GM19455 (cell line): ENCODE measurements around the gene HIPK2.

ENCODE experiments used
- ATAC-seq: cut with Tn5 transposase; IDR thresholded peaks from one replicate; pipeline ENCODE4 v1.9.1; 2021; ENCODE audit not compliant: unreplicated experiment

HIPK2 gene

DNA sequence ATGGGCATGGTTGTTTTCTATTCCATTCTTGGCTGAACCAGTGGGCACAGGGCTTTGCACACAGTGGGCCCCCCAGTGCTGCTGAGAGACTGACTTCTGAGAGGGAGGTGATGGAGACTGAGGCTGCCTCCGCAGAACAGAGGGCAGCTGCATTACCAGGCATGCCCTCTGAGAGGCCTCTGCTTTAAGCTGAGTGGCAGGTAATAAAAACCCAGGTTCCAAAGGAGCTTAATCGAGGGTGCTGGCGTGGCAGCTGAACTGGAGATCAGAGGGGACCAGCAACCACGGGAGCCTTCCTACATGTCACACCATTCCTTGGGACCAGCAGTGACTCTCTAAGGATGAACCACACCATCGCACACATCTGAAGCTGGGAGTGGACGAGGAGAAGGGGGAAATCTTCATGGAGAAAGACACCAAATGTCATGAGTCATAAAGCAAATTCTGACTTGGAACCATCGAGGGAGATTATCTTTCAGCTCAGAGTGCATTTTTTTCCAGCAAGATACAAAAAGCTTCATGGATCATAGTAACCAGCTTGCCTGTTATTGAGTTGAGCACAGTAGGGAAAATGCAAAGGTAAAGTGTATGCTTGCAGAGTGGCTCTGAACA lies 24.6 kb downstream of the HIPK2 start:
- ATAC-seq, result no peak

DNA sequence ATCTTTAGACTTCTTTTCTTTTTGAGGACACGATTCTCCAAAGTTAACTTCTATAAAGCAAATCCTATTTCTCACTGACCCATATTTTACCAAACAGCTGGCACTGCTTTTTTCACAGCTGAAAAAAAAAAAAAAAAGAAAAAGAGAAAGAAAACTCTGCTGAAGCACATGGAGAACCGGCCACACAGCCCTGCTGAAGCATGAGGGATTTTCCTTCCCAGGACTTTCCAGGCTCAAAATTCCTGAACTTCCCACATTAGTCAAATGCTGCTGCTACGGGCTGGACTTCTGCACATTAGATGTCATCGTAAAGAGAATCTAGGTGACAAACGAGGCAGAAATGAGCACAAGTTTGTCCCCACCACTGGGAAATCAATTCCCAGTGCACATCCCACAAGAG lies 25.2 kb downstream of the HIPK2 start:
- ATAC-seq, result no peak

DNA sequence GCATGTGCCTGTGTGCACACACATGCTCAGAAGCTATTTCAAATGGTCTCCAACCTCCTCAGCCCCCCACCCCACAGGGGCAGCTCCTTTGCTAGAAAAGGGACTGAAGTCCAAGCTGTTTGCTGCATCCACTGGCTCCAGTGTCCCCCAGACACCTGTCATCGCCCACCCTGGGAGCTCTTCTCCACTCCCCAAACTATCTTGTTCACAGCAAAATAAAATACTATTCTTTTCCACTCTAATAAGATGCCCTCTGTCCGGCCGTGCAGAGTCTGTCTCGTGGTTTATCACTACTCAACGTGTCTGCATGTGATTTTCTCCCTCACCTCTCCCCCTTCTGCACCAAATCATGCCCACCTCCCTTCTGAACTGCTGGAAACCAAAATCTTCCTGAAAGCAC lies 25.6 kb downstream of the HIPK2 start:
- ATAC-seq, result no peak

DNA sequence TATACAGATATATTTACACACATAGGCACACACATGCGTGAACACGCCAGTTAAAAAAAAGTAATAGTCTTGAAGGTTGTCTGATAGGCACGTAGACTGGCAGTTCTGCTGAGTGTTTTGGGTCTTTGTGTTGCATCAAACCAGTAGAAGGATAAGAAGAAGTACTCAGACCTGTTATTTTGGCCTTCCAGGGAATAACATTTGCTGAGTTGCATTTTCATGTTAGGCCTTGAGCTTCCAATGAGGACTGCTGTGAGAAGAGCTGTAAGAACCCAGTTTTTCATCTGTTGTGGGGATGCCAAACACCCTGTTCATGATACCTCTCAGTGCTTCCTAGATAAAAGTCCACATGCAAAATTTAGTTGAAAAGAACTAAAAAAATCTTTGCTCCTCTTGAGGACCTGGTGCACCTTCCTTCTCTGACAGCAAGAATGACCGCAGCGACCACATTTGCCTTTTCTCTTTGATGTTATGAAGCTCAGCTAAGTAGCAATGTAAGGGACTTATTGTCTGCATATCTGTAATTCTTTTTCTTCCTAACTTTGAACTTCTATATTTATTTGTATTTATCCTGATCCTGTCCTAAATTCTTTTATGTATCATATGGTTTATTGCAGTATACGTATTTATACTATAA lies 27.2 kb downstream of the HIPK2 start:
- ATAC-seq, result no peak

DNA sequence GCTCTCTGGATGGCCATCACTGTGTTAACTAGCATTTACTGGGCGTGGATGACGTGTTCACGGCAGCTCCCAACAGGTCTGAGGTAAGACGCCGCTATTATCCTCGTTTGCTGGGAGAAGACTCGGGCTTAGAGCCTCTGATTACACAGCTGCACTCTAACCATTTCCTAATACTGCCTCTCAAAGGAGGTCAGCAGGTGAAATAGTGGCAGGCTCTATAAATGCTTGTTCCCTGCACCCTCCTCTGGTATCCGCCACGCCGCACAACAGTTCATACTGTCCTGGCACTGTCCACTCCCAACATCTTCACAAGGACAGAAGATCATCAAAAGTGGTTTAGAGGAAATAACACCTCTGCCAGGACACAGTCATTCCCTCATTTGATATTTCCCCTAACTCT lies 28.3 kb downstream of the HIPK2 start:
- ATAC-seq, result no peak

DNA sequence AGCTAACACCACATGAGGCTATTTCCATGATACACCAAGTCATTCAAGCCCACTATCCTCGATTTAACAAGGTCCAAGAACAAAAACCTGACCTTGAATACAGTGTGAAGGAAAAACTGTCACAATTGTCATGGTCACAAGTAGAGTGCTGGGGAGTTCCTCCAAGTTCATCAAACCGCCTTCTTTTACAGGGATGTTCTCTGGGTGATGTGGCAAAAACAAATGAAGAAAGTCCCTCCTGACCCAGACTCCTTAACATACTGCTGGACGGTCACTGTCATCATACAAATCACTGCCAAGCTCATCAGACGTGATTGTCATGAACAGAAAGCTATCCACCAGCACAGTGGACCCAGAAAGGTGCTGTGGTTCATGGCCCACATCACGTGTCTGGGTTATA lies 28.9 kb downstream of the HIPK2 start:
- no peak for ATAC-seq

DNA sequence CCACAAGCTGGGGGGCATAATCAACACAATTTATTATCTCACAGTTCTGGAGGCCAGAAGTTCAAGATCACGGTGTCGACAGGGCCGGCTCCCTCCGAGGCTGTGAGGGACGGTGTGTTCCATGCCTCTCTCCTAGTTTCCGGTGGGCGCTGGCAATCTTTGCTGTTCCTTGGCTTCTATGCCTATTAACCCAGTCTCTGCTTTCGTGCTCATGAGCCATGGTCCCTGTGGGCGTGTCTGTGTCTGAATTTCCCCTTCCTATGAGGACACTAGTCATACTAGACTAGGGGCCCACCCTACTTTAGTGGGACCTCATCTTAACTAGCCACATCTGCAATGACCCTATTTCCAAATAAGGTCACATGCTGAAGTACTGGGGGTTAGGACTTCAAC lies 29.4 kb downstream of the HIPK2 start:
- no peak for ATAC-seq

DNA sequence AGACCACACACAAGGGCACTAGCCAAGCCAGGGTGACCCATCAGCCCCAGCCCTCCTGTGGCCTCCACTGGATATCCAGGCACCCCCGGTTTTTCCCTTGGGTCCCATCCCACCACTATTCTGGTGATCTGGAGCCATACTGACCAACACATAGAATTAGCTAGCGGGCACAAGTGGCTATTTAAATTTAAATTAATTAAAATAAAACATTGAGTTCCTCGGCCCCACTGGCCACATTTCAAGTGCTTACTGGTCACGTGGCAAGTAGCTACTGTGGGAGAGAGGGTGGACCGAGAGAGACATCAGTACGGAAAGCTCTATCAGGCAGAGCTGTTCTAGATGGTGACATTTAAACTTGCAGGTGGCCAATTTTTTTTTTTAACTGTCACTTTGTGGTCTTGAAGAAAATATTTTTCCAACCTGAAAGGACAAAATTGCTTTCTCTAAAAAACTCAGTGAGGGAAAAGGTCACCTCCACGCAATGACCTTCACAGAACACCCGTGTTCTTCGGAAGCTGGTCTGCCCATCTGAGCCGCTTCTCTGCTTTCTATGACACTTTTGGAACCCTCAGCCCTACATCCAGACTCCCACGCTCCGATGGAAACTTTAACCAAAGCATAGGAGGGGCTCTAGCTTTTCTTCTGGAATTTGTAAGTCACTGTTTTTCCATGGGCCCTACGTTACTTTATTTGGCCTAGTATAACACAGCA lies 30.0 kb downstream of the HIPK2 start:
- no peak for ATAC-seq

DNA sequence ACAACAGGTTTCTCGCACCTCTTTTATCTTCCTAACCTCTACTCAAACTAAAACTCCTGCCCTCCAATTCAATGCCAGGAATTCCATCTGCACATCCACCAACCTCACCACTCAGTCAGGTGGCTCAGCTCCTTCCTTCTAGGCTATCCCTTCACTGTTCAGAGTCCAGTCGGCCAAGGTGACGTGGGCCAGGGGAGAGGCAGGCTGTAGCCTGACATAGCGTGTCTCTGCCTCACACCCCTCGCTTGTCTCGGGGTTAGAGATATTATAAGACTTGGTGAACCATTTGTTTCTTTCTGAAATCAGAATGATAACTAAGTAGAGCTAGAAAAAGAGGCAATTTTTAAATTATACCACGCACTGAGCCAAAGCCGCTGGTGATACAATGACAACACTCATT lies 31.1 kb downstream of the HIPK2 start:
- no peak for ATAC-seq

DNA sequence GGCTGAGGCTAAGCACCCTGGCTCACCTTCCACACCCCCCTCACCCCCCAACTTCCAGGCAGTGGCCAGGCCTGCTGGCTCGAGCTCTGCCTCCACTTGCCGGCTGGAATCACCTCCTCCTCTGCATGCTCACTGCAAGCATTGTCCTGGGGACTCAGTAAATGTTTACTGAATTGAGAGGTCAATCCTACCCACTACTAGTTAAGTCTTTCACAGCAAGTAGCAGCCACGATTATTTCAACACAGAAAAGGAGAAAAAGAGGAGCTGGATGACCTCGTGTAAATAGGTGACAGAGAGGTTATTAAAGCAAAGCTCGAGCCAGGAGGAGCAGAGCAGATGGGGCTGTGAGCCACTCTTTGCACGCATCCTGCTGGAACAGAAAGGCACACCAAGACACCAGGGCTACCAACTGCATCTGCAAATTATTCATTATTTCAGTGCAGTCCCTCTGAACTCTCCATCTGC lies 32.1 kb downstream of the HIPK2 start:
- no peak for ATAC-seq

DNA sequence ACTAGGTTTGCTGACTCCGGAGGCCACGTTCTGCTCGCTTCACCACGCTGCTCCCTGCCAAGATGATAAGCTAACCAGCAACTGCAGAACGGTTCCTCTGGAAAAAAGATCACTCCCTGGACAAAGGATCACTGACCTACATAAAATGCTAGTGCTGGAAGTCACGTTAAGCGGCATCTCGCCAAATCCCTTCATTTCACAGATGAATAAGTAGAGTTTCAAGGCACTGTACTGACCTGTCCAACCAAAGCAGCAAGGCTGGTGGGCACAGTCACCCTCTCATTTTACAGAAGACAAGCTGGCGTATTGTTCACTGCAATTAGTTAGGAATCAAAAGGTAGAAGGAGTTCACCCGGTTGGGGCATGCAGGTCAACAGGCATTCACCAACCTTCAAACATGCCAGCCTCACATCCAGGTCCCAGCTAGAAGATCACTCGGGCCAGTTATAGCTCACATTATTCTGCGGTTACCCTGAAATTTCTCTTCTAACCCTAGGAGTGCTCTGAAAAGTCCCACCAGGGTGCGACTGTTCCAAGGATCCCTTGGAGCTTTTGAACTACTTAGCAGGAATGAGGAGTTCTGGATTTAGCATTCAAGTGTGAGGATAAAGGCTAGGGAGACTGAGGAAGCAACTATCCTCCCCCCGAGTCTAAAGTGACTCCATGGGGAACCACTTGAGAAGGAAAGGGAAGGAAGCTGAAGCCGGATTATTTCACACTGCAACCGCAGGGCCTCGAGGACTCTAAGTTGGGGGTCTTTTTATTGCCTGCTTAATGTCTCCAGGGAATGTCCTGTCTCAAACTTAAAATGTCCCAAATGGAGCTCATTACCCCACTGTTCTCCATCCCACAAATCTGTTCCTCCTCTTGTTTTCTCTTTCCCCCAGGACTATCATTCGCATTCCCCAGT lies 32.8 kb downstream of the HIPK2 start:
- no peak for ATAC-seq

DNA sequence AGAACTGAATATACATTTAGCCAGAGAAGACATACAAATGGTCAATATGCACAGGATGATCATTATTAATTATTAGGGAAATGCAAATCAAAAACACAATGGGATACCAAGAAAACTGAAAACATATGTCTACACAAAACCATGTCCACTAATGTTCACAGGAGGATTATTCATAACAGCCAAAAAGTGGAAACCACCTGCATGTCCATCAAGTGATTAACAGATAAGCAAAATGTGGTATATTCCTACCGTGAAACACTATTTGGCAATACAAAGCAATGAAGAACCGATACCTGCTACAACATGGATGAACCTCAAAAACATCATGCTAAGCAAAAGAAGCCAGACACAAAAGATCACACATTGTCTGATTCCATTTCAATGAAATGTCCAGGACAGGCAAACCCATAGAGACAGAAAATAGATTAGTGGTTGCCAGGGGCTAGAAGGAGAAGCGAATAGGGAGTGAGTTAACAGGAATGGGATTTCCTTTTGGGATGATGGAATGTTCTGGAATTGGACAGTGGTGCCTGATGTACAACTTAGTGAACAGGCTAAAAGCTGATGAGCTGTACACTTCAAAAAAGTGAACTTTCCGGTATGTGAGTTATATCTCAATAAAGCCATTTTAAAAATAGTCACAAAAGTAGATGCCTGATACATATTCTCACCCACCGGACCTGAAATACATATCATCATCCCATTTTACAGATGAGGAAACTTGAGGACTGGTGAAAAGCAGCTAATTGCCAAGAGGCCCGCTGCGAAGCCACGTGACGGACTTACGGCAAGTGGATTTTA lies 33.6 kb downstream of the HIPK2 start:
- no peak for ATAC-seq

DNA sequence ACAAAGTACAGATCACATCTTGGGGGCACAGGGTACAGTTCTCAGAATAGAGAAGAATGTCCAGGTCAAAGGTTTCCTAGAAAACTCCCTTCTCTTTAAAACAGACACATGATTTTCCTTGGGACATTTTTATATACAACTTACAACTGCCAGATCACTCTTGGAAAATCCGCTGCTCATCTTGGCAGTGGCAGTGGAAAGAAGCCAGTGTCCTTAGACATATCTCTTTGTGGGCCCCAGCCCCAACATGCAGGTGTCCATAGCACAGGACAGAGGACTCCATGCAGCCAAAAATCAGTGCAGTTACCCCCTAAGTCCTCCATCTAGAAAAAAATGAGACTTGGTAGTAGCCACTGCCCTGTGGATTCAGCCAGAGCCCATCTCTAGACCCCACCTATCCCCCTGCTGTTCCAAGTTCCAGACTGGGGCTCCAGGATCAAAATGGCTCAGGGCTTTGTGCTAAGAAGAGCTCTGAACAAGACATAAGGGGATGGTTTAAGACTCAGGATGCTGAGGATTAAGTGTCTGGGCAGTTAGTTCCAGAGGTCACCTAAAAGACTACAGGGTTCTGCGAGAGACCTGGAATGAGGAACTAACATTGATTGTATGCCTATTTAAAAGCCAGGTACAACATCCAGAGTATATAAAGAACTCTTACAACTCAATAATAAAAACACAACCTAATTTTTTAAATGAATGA lies 34.4 kb downstream of the HIPK2 start:
- ATAC-seq, result no peak

DNA sequence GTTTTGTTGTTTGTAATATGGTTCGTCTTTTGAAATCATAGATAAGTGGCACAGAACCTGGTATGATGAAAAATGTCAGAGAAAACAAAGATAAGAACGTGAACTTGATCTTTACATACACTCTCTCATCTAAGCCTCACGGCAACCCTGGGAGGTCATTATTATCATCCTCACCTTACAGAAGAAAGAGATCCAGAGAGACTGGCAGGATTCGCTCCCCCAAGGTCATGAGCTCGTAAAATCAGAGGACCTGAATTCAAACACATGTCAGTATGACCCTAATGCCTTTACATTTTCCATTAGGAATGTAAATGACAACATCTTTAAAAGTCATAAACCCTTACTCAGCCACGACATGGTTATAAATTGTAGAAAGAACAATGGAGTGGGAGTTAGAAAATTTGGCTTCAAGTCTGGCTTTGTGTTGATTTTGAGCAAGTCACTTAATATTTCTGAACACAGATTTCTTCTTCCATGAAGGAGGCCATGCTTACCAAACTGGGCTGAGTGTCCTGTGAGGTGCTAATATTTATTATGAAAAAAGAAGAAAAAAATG lies 35.9 kb downstream of the HIPK2 start:
- ATAC-seq, result no peak

DNA sequence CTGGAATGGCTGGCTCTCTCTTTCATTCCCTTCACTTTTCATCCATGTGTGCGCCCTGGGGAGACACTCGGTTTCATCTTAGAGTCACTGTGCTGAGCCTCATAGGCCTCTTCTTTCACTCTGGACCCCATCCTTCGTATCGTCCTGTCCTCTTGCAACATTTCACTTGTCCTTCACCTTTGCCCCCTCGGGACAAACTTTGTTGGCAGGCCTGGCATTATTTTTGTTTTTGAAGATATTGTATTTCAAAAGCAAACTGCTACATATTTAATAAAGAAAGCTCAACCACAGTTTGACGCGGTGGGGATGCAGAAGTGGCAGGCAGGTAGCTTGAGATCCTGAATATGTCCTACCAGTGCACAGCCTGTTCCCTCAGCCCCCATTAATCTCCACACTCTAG lies 36.6 kb downstream of the HIPK2 start:
- ATAC-seq, result no peak

DNA sequence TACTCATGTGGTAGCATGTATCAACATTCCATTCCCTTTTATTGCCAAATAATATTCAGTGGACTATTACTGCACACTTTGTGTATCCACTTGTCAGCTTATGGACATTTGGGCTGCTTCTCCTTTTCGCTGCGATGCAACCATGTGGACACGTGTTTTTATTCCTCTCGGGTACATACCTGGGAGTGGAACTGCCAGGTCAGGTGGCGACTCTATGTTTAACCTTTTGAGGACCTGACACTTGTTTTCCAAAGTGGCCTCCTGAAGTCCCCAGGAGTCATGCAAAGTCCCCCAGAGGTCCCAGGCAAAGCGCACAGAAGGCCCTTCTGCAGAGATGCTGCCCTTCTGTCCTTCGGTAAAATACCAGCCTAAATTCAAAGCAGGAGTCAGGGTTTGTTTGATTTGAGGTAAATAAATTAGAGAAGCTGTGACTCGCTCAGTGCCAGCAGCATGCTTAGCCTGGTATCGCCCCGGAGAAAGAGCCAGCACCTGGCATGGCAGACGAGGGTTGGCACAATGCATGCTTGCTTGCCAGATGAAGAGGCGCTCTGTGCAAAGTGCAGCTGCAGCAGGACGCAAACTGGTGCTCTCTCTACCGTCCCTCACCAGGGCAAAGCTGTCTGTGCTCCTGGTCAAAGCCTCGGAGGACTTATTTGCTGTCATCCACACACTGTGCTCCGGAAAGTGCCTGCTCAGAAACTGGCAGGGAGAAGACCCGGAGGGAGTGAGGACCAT lies 37.8 kb downstream of the HIPK2 start:
- no peak for ATAC-seq

DNA sequence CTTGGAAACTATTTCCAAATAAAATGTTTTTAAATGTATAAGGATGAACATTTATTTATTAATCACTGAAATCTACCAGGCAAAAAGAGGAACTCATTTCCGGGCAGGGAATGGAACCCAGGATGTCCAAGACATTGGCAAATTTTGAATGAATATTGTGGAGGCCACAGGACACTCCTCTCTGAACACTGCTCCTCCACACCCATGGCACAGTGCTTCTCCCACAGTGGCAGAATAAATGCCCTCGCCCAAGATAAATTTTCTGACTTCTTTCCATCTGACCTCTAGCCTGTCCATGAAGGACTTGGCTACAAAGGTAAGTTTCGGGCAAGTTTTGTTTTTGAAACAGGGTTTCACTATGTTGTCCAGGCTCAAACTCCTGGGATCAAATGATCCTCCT lies 39.0 kb downstream of the HIPK2 start:
- no peak for ATAC-seq

DNA sequence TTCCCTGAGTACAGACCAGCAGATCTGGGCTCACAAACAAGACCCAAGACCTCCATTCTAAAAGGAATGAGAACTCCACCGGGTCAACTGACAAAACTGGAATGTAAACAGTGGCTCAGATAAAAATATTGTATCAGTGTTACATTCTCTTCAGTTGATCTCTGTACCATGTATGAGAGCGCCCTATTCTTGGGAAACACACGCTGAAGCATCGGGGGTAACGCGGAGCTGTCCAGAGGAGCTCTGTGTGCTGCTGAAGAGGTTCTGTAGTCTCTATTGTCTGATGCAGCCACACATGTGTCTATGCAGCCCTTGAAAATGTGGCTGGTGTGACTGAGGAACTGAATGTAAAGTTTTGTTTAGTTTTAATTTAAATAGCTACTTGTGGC lies 39.7 kb downstream of the HIPK2 start:
- ATAC-seq, result no peak
